Keratinocyte (primary cell): ENCODE results near the gene FDX2. TPM values are rescaled to one million over a fixed set of nuclear protein-coding genes. Genes with fewer than 3 reads are reported as not detected.

Experiments
- DNase-seq: peaks from one replicate; pipeline ENCODE4 v3.0.0-alpha.2; 2011; ENCODE audit warnings: low read depth, missing footprints, low spot score
- FAIRE-seq: peaks from 2 replicates; lab custom pipeline; 2011; peaks lifted over from hg19 to GRCh38; lab: Jason Lieb, UNC
- H2AFZ ChIP-seq: 2 replicates; pipeline ENCODE4 v1.6.0; 2012; ENCODE audit warnings: low read length, control low read depth, inconsistent platforms; ENCODE audit not compliant: control insufficient read depth
- H3K27ac ChIP-seq: 2 replicates; pipeline ENCODE4 v1.5.1; 2011; ENCODE audit warnings: low read length; ENCODE audit not compliant: control insufficient read depth, insufficient read depth
- H3K27me3 ChIP-seq: 3 replicates; pipeline ENCODE4 v1.6.0; 2011; ENCODE audit warnings: low read length; ENCODE audit not compliant: control insufficient read depth, insufficient read depth; ENCODE audit errors: extremely low read depth
- H3K36me3 ChIP-seq, 2 experiments: 2 replicates in 1 of 2; 3 replicates in 1 of 2; pipeline ENCODE4 v1.5.1; 2011; ENCODE audit warnings: low read length in 2 of 2, mild to moderate bottlenecking in 1 of 2; ENCODE audit not compliant: control insufficient read depth in 2 of 2, insufficient read depth in 2 of 2; ENCODE audit errors: extremely low read depth in 1 of 2
- H3K4me1 ChIP-seq: 3 replicates; pipeline ENCODE4 v1.5.1; 2011; ENCODE audit warnings: low read length; ENCODE audit not compliant: control insufficient read depth, insufficient read depth; ENCODE audit errors: extremely low read depth
- H3K4me2 ChIP-seq: 3 replicates; pipeline ENCODE4 v1.6.0; 2011; ENCODE audit warnings: low read depth, low read length; ENCODE audit not compliant: control insufficient read depth, insufficient read depth; ENCODE audit errors: extremely low read depth
- H3K4me3 ChIP-seq, 3 experiments: fragments of 200-600 bp in 1 of 3; sonication (generic) in 1 of 3; 2 replicates in 2 of 3; 3 replicates in 1 of 3; pipeline ENCODE4 v1.5.1; 2011 to 2016; ENCODE audit warnings: low read length in 3 of 3, mild to moderate bottlenecking in 3 of 3, control low read depth in 2 of 3, inconsistent platforms in 1 of 3, low read depth in 1 of 3, mixed read lengths in 1 of 3, mixed run types in 1 of 3, moderate library complexity in 1 of 3; ENCODE audit not compliant: control insufficient read depth in 2 of 3, insufficient read depth in 2 of 3; ENCODE audit errors: extremely low read depth in 1 of 3
- H3K79me2 ChIP-seq: 2 replicates; pipeline ENCODE4 v1.6.0; 2012; ENCODE audit warnings: low read length; ENCODE audit not compliant: control insufficient read depth, insufficient read depth
- H3K9ac ChIP-seq: 3 replicates; pipeline ENCODE4 v1.6.0; 2011; ENCODE audit warnings: low read length; ENCODE audit not compliant: control insufficient read depth, insufficient read depth; ENCODE audit errors: extremely low read depth
- H3K9me1 ChIP-seq: 3 replicates; pipeline ENCODE4 v1.6.0; 2011; ENCODE audit warnings: low read length; ENCODE audit not compliant: control insufficient read depth, insufficient read depth; ENCODE audit errors: extremely low read depth
- H3K9me3 ChIP-seq: 2 replicates; pipeline ENCODE4 v1.5.1; 2012; ENCODE audit warnings: low read depth, low read length; ENCODE audit not compliant: control insufficient read depth
- H4K20me1 ChIP-seq: 3 replicates; pipeline ENCODE4 v1.6.0; 2011; ENCODE audit warnings: low read length; ENCODE audit not compliant: control insufficient read depth, insufficient read depth; ENCODE audit errors: extremely low read depth
- CTCF ChIP-seq, 3 experiments: IDR thresholded peaks in 1 of 3; conservative IDR thresholded peaks in 1 of 3; optimal IDR thresholded peaks in 1 of 3; 2 replicates in 2 of 3; 3 replicates in 1 of 3; pipeline versions ENCODE3 to v1.5.1; 2011; ENCODE audit warnings: low read length in 3 of 3, mild to moderate bottlenecking in 3 of 3, moderate library complexity in 2 of 3, control low read depth in 1 of 3, inconsistent platforms in 1 of 3; ENCODE audit not compliant: insufficient read depth in 2 of 3; ENCODE audit errors: extremely low read depth in 1 of 3
- EZH2 ChIP-seq: IDR thresholded peaks from one replicate; pipeline ENCODE4 v1.6.1; 2012; ENCODE audit warnings: inconsistent platforms, mild to moderate bottlenecking, low read length, moderate library complexity
- dilution Hi-C: fragments of 300-500 bp; cut with MboI; formaldehyde crosslinking; loops from one replicate; pipeline ENCODE4 v1.7.0; 2020; ENCODE audit warnings: low sequenced_read_pairs; ENCODE audit not compliant: extremely low pct_ligation_motif_present
- polyA plus RNA-seq, 5 experiments: library from polyadenylated mRNA; depleted of rRNA in 3 of 5; stranded (reverse) in 3 of 5; stranded (forward) in 1 of 5; unstranded in 1 of 5; fragments of >200 nt; gene quantifications; 1 replicate in 1 of 5; 2 replicates in 3 of 5; 3 replicates in 1 of 5; pipeline versions ENCODE4 v1.2.1 to v1.2.3, GENCODE V29; 2011 to 2012; ENCODE audit warnings: missing spikeins in 2 of 5, low read depth in 1 of 5, low replicate concordance in 1 of 5

The FDX2 gene
- polyA plus RNA-seq, 1 donor (not counting 4 experiments of a cell fraction or from before 2014, with no cell fraction given): 19.2 TPM

DNA sequence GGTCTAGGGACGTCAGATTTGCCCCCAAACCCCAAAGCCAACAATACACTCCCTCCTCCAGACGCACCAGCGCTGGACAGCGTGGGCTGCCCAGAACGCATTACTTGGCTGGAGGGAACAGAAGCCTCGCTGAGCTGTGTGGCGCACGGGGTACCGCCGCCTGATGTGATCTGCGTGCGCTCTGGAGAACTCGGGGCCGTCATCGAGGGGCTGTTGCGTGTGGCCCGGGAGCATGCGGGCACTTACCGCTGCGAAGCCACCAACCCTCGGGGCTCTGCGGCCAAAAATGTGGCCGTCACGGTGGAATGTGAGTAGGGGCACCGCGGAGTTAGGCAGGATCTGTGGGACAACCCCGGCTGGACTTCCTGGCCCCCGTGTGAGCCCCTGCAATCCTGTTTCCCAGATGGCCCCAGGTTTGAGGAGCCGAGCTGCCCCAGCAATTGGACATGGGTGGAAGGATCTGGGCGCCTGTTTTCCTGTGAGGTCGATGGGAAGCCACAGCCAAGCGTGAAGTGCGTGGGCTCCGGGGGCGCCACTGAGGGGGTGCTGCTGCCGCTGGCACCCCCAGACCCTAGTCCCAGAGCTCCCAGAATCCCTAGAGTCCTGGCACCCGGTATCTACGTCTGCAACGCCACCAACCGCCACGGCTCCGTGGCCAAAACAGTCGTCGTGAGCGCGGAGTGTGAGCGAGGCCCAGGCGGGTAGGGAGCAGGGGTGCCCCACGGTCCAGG lies 22.0 kb downstream of the FDX2 start:
- dilution Hi-C loops: no loop called here
- H3K79me2 ChIP-seq: no peaks in the 10 kb centered on the region
- TF ChIP-seq CTCF (optimal IDR thresholded peaks at IDR 0.05 in 1 of 3, IDR thresholded peaks at IDR 0.05 in 1 of 3, conservative IDR thresholded peaks at IDR 0.05 in 1 of 3; ENCODE audit: extremely low read depth in 1 of 3, insufficient read depth in 2 of 3, low read length in 3 of 3) (no peak), EZH2 (no peak)
- FAIRE-seq (no peak), DNase-seq (no peak)
- H2AFZ ChIP-seq: no peak overlapping the region
- no peak overlapping the region for H3K9ac ChIP-seq
- no peaks in the 10 kb centered on the region for H3K9me3 ChIP-seq
- H3K4me2 ChIP-seq: no peak overlapping the region
- H3K36me3 ChIP-seq: no peaks in the 10 kb centered on the region
- H3K9me1 ChIP-seq: no peaks in the 10 kb centered on the region
- H3K27me3 ChIP-seq: peaks cover 77% of the 10 kb centered on the region
- H3K4me1 ChIP-seq: peaks cover 22% of the 10 kb centered on the region
- H3K27ac ChIP-seq: no peak overlapping the region
- H4K20me1 ChIP-seq: no peaks in the 10 kb centered on the region
- H3K4me3 ChIP-seq: no peak overlapping the region

GRCh38 chr19:10292789-10293636 lies 22.8 kb downstream of the FDX2 start:
- Histone ChIP-seq H2AFZ (no peak overlapping the region), H3K9me1 (no peaks in the 10 kb centered on the region), H3K79me2 (no peaks in the 10 kb centered on the region), H3K4me3 (peak overlapping the region in 2 of 3 experiments; percentile 57 to 66), H3K9ac (no peak overlapping the region), H3K4me2 (peak overlapping the region; percentile 90), H3K27me3 (peaks cover 84% of the 10 kb centered on the region), H3K36me3 (no peaks in the 10 kb centered on the region), H3K4me1 (peaks cover 24% of the 10 kb centered on the region), H4K20me1 (no peaks in the 10 kb centered on the region), H3K27ac (no peak overlapping the region), H3K9me3 (no peaks in the 10 kb centered on the region)
- dilution Hi-C loops: no loop called here
- TF ChIP-seq EZH2 (peak; percentile 60), CTCF (optimal IDR thresholded peaks at IDR 0.05 in 1 of 3, IDR thresholded peaks at IDR 0.05 in 1 of 3, conservative IDR thresholded peaks at IDR 0.05 in 1 of 3; ENCODE audit: extremely low read depth in 1 of 3, insufficient read depth in 2 of 3, low read length in 3 of 3) (no peak)
- FAIRE-seq (no peak), DNase-seq (no peak)
